ENCODE results near the gene TLE7. TPM values are rescaled to one million over a fixed set of nuclear protein-coding genes. Genes with fewer than 3 reads are reported as not detected.

Gene TLE7
- total RNA-seq, 2 donors from 2014 or later = not detected

GRCh38 chr16:71396594-71396993, 45.3 kb downstream of the TLE7 start:
- no peak for ATAC-seq
- Histone ChIP-seq H3K27me3 (no peaks in the 10 kb centered on the region), H3K4me3 (no peak overlapping the region), H3K4me1 (no peaks in the 10 kb centered on the region), H3K27ac (no peak overlapping the region), H3K9me3 (no peaks in the 10 kb centered on the region), H3K36me3 (replicated peaks in 1 of 2; ENCODE audit: insufficient read depth in 1 of 2, low read depth in 2 of 2) (no peaks in the 10 kb centered on the region)
- intact Hi-C loops (cut with DNase I) = no loop called here
- TF ChIP-seq POLR2A (IDR thresholded peaks at IDR 0.05) = no peak
- no peak for TF ChIP-seq CTCF (IDR thresholded peaks at IDR 0.05)
- 62 to 64% methylated on average over 10 of the region's 10 CpGs for WGBS, 2 donors
- DNase-seq = no peak

GRCh38 chr16:71389330-71389729, 52.5 kb downstream of the TLE7 start:
- intact Hi-C loops (cut with DNase I) = no loop called here
- 66 to 70% methylated on average over 7 of the region's 7 CpGs for WGBS, 2 donors

GRCh38 chr16:71387045-71387871, 54.6 kb downstream of the TLE7 start:
- Histone ChIP-seq H3K27ac (no peak overlapping the region), H3K9me3 (no peaks in the 10 kb centered on the region), H3K27me3 (peaks cover 0 to 4% of the 10 kb centered on the region in 2 donors), H3K36me3 (replicated peaks in 1 of 2; ENCODE audit: insufficient read depth in 1 of 2, low read depth in 2 of 2) (no peaks in the 10 kb centered on the region), H3K4me3 (no peak overlapping the region), H3K4me1 (peaks cover 7% of the 10 kb centered on the region)
- ATAC-seq (no peak), DNase-seq (no peak)
- no peak for TF ChIP-seq POLR2A (IDR thresholded peaks at IDR 0.05)
- TF ChIP-seq CTCF (IDR thresholded peaks at IDR 0.05) = no peak
- WGBS, 2 donors = 9 to 11% methylated on average over 9 of the region's 9 CpGs
- intact Hi-C loops (cut with DNase I) = no loop called here

More at GRCh38 chr16:71389330-71389729, 52.5 kb downstream of the TLE7 start:
- Histone ChIP-seq H3K4me3 (no peak overlapping the region), H3K9me3 (no peaks in the 10 kb centered on the region), H3K27ac (no peak overlapping the region), H3K36me3 (replicated peaks in 1 of 2; ENCODE audit: insufficient read depth in 1 of 2, low read depth in 2 of 2) (no peaks in the 10 kb centered on the region), H3K27me3 (peaks cover 0 to 4% of the 10 kb centered on the region in 2 donors), H3K4me1 (peaks cover 7% of the 10 kb centered on the region)
- no peak for DNase-seq
- no peak for ATAC-seq
- TF ChIP-seq POLR2A (IDR thresholded peaks at IDR 0.05) = no peak
- TF ChIP-seq CTCF (IDR thresholded peaks at IDR 0.05) = no peak

- no peak for DNase-seq
- Histone ChIP-seq H3K27ac (no peak overlapping the region), H3K9me3 (no peaks in the 10 kb centered on the region), H3K4me1 (peaks cover 7% of the 10 kb centered on the region), H3K36me3 (replicated peaks in 1 of 2; ENCODE audit: insufficient read depth in 1 of 2, low read depth in 2 of 2) (no peaks in the 10 kb centered on the region), H3K4me3 (no peak overlapping the region), H3K27me3 (no peaks in the 10 kb centered on the region)
- WGBS, 2 donors = 47% methylated on average over 10 of the region's 10 CpGs
- intact Hi-C loops (cut with DNase I) = no loop called here
- TF ChIP-seq CTCF (IDR thresholded peaks at IDR 0.05) (no peak), POLR2A (IDR thresholded peaks at IDR 0.05) (no peak)
- ATAC-seq = no peak
These were observed 57.7 kb downstream of the TLE7 start for GRCh38 chr16:71384073-71384724.
